Purkinje cell (primary cell): ENCODE results near the gene DCAF11. TPM values are rescaled to one million over a fixed set of nuclear protein-coding genes. Genes with fewer than 3 reads are reported as not detected.

ENCODE experiments used
- polyA plus RNA-seq: library from polyadenylated mRNA; unstranded; fragments of >200 nt; fragmentation: Nextera tagmentation; gene quantifications from 2 replicates; pipeline ENCODE4 v1.2.1, GENCODE V29; 2014

DCAF11 gene
- polyA plus RNA-seq = 9.2 and 10.2 TPM in 2 replicates

GRCh38 chr14:24114532-24115421 lies at the start of gene DCAF11, which contains the start of gene NRL:
DCAF11 (plus strand) TSS chr14:24114777; CDS start chr14:24115595, 818 bp downstream.
NRL (minus strand) TSS chr14:24114949; CDS start chr14:24082848, 32,101 bp downstream.

GRCh38 chr14:24071144-24071697 lies 43.4 kb upstream of the DCAF11 start, which contains the start of gene CPNE6:
CPNE6 (plus strand) TSS chr14:24071562; CDS start chr14:24072937, 1,375 bp downstream.

DNA sequence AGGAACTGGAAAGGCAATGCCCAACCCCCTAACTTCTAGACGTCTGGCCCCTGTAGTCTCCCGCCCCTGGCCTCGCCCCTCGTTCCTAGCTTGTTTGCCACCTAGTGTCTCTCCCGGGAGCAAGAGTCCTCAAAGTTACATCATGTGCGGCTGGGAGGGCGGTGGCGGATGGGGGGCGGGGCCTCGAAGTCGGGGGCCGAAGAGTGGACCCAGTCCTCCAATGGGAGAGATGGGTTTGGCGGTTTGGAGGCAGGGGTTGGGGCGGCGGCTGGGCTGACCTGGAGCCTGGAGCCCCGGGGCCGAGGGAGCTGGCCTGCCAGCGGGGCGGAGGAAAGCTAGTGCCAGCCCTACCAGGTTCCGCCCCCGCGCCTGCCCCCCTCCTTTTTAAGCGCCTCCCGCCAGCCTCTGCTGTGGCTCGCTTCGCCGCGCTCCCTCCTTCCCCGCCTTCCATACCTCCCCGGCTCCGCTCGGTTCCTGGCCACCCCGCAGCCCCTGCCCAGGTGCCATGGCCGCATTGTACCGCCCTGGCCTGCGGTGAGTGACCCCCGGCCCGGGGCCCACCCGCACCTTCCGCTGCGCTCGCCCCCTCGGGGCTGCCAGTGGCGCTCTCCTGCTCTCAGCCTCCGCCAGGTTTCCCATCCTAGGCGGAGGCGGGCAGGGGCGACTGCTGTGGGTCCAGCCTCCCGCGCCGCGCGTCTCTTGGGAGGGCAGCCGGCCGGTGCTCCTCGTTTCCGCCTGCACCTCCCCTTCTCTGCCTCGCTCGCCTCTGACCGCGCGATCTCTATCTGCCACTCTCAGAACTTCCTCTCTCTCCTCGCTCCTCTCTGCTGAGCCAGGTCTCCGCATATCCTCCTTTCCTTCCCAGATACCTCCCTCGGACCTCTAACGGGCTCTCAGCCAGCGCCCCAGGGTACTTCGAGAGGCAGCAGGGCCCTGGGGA lies 20.4 kb upstream of the DCAF11 start, which contains the start of gene PCK2:
Gene PCK2, plus strand, starts transcription at position 411 of the 940 bp plus-strand sequence. Its CDS starts 95 bp downstream, at position 506.

GRCh38 chr14:24130380-24130716 lies 15.8 kb downstream of the DCAF11 start, which contains the start of gene FITM1:
FITM1 (plus strand) TSS chr14:24130659; CDS start chr14:24131564, 905 bp downstream.

DNA sequence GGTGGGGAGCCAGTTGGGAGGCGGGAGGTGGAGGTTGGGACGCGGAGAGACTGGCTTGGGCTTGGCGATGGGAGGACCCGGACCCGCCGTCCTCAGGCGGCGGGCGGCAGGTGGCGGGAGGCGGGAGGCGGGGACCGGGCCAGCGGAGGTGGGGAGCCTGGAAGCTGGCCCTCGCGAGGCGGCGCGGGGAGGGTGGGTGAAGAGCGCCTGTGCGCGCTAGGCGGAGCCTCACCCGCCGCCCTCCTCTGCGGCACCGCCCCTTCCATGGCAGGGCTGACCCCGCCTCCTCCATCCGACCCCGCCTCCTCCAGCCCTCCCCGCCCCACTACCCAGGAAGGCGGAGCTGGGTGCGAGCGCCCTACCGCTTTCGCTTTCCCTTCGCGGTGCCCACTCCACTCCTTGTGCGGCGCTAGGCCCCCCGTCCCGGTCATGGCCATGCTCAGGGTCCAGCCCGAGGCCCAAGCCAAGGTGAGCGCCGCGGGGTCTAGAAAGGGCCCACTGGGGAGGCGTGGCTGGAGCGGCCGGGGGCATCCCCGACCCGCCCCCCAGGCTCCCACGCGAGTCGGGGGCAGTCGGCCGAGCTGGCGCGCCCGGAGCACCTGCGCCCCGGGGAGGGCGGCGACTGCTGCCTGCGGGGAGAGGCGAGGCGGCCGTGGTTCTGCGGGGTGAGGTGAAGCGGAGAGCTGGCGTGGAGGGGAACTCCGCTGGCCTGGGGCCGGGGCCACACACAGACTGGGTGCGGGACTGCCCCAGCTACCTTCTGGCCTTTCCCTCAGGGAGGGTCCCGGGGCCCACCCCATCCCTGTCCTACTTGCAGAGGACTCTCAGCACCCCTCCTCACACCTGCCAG lies 21.5 kb downstream of the DCAF11 start, which contains the start of gene PSME1:
Gene PSME1, plus strand, starts transcription at position 361 of the 850 bp plus-strand sequence. Its CDS starts 69 bp downstream, at position 430.

DNA sequence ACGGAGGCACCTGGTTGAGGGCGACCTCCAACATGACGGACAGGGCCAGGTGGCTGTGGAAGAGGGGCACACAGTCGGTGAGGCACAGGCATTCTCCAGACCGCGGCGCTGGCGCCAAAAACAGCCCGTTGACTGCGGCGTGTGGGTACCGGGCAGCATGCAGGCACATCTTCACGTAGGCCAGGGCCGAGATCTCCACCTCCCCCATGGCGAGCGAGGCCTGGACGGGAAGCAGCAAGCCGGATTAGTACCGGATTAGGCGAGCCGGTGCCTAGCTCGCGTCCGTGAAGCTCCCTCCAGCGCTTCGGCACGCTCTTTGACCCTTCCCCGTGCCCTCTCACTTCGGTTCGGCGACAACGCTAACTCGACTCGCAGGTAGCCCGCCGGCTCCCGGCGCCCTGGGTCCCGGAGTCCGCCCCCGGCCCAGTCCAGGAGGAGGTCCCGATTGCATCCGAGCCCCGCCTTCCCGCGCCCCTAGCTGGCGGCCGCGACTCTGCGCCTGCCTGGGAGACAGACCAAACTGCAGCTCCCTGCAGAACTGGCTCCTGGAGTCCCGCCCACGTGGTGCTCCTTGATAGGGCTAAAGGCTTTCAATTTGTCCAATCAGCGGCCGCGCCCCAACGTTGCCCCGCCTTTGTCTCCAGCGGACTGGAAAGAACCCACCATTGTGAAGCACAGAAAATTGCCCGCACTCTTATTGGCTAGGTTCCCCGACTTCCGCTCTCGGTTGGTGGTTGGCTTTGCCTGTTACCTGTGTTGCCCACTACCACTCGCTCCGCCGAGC lies 26.7 kb downstream of the DCAF11 start, which contains the start of gene EMC9:
Gene EMC9, minus strand, starts transcription at position 495 of the 784 bp plus-strand sequence. Its CDS starts 287 bp downstream, at position 208.

DNA sequence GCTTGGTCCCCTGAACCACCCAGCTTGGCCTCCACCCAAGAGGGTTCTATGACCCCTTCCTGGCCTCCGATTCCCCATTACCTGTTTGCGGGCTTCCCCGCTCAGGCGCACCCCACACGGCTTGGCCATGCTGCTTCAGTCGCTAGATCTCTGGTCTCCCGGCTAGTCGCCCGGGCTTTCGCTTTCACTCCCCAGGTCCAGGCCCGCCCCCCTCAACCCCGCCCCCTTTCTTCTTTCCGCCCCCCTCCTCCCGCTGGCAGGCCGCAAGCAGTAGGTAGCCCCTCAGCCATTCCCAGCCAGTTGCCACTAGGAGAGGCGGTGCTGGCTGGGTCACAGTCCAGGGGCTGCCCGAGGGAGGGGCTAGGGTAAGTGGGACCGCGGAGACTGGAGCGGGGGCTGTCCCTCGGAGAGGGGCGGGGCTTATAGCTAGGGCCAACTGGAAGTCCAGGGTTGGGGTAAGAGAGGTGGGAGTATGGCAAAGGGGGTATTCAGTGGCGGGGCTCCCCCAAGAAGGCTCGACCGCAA lies 31.9 kb downstream of the DCAF11 start, which contains the start of gene PSME2:
Gene PSME2, minus strand, starts transcription at position 158 of the 525 bp plus-strand sequence. Its CDS starts 29 bp downstream, at position 129.

DNA sequence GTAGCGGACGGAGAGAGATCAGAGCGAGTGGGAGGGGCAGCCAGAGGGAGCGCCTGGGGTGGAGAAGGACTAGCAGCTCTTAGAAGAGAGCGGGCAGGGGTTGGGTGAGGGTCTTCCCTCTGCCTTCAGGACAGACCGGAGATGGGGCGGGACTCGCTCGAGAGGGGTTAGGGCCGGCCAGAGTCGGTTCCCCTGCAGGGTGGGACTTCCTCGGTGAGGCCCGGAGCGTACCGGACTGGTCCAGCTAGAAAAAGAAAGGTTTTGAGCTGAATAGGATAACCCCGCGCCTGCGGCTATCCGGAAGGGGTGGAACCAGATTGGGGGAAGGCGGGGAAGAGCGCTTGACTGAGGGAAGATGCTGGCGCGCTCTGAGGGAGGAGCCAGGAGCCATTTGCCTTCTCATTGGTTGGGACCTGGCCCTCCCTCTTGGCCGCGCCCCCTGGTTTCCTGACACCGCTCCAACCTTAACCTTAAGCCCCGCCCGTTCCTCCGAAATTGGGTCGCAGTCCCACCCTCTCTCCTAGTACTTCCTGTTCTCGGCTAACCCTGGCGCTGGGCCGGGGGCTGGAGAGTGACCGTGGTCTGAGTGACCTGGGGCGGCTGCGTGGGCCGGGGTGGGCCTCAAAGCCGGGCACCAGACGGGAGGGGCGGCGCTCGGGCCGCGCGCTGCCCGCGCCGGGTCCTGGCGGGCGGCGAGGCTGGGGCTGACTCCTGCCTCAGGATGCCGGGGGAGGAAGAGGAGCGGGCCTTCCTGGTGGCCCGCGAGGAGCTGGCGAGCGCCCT lies 32.6 kb downstream of the DCAF11 start, which contains the start of gene RNF31:
Gene RNF31, plus strand, starts transcription at position 521 of the 783 bp plus-strand sequence. Its CDS starts 201 bp downstream, at position 722.

DNA sequence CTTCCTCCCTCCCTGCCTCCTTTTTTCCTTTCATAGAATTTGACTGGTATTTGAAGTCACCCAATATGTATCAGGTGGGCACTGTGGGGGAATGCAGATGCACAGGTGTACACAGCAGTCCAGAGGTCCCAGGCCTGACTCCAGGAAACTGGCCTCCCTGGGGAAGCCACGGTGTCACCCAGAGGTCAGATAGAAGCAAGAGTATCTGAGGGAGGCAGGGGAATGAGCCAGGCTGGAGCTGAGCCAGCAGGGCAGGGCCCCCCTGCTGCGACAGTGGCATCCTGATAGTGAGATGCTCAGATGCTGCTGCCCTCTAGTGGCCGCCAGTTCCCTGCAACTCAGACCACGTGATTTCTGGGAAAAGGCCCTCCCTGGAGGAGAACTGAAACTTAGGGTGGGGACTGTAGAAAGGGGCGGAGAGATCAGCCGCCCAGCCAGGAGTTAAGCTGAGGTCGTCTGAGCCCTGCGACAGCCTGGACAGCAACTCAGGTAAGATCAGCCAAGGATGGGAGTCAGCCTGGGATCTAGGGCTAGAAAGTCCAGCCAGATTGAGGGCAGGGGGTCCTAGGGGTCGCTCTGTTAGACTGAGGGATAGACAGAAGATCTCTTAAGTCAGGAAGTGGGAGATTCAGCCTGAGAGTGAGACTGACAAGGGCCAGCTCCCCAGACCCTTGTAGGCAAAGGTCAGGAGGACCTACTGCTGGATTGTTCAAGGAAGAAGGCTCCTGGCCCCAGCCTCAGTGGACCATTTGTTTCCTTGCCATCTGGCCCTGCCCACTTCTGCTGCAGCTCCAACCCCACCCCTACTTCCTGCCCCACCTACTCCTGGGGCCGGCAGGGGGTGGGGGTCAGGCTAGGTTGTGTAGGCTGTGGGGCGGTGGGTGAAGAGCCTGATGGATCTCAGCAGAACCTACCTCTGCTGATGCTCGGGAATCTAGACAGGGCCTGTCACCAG lies 46.5 kb downstream of the DCAF11 start, which contains the start of gene IRF9:
Gene IRF9, plus strand, starts transcription at position 416 of the 955 bp plus-strand sequence. CDS start 880 bp downstream, outside the sequence.

GRCh38 chr14:24171422-24172260 lies 57.1 kb downstream of the DCAF11 start, which contains the start of gene REC8:
REC8 (plus strand) TSS chr14:24172080; CDS start chr14:24172553, 473 bp downstream.

Other genes starting within 250 kb of the DCAF11 start
- 0.77 and 2.8 TPM in 2 replicates for gene DHRS4, start 161.0 kb upstream of the DCAF11 start, polyA plus RNA-seq
- gene DHRS4L2, start 125.8 kb upstream of the DCAF11 start, polyA plus RNA-seq = 1.9 and 3.5 TPM in 2 replicates
- 0.52 and 1.0 TPM in 2 replicates for gene CARMIL3, start 62.8 kb upstream of the DCAF11 start, polyA plus RNA-seq
- 30.4 and 42.2 TPM in 2 replicates for gene CPNE6, start 43.2 kb upstream of the DCAF11 start, polyA plus RNA-seq
- gene PCK2, start 20.5 kb upstream of the DCAF11 start, polyA plus RNA-seq = 1.2 TPM in 1 of 2 replicates, not detected in the other
- 0.27 TPM in 1 of 2 replicates, not detected in the other for gene NRL, start 172 bp downstream of the DCAF11 start, polyA plus RNA-seq
- not detected in 2 replicates for gene FITM1, start 15.9 kb downstream of the DCAF11 start, polyA plus RNA-seq
- gene PSME1, start 21.4 kb downstream of the DCAF11 start, polyA plus RNA-seq = 104 and 112 TPM in 2 replicates
- gene EMC9, start 26.8 kb downstream of the DCAF11 start, polyA plus RNA-seq = 21.2 and 22.7 TPM in 2 replicates
- 117 and 133 TPM in 2 replicates for gene PSME2, start 31.8 kb downstream of the DCAF11 start, polyA plus RNA-seq
- 15.5 and 28.7 TPM in 2 replicates for gene RNF31, start 32.7 kb downstream of the DCAF11 start, polyA plus RNA-seq
- gene IRF9, start 46.5 kb downstream of the DCAF11 start, polyA plus RNA-seq = 5.3 and 7.2 TPM in 2 replicates
- gene REC8, start 57.3 kb downstream of the DCAF11 start, polyA plus RNA-seq = 6.9 and 12.6 TPM in 2 replicates
- gene IPO4, start 74.0 kb downstream of the DCAF11 start, polyA plus RNA-seq = 11.9 and 14.7 TPM in 2 replicates
- gene TM9SF1, start 80.7 kb downstream of the DCAF11 start, polyA plus RNA-seq = 16.9 and 18.7 TPM in 2 replicates
- not detected in 2 replicates for gene TSSK4, start 90.9 kb downstream of the DCAF11 start, polyA plus RNA-seq
- 36.2 and 56.5 TPM in 2 replicates for gene CHMP4A, start 98.7 kb downstream of the DCAF11 start, polyA plus RNA-seq
- 35.8 and 55.7 TPM in 2 replicates for gene MDP1, start 101.3 kb downstream of the DCAF11 start, polyA plus RNA-seq
- gene NEDD8, start 117.6 kb downstream of the DCAF11 start, polyA plus RNA-seq = 1,309 and 1,370 TPM in 2 replicates
- gene GMPR2, start 118.2 kb downstream of the DCAF11 start, polyA plus RNA-seq = 57.3 and 98.9 TPM in 2 replicates
- 21.3 and 23.5 TPM in 2 replicates for gene TINF2, start 127.8 kb downstream of the DCAF11 start, polyA plus RNA-seq
- gene TGM1, start 148.4 kb downstream of the DCAF11 start, polyA plus RNA-seq = not detected in 2 replicates
- 13.6 and 17.3 TPM in 2 replicates for gene RABGGTA, start 156.8 kb downstream of the DCAF11 start, polyA plus RNA-seq
- 7.7 and 15.5 TPM in 2 replicates for gene DHRS1, start 185.0 kb downstream of the DCAF11 start, polyA plus RNA-seq
- gene NOP9, start 185.1 kb downstream of the DCAF11 start, polyA plus RNA-seq = 3.4 and 5.3 TPM in 2 replicates
- gene CIDEB, start 193.2 kb downstream of the DCAF11 start, polyA plus RNA-seq = 3.6 TPM in 1 of 2 replicates, not detected in the other
- gene LTB4R2, start 195.4 kb downstream of the DCAF11 start, polyA plus RNA-seq = 0.86 TPM in 1 of 2 replicates, not detected in the other
- gene LTB4R, start 196.7 kb downstream of the DCAF11 start, polyA plus RNA-seq = 0.79 and 1.8 TPM in 2 replicates
- gene ADCY4, start 220.3 kb downstream of the DCAF11 start, polyA plus RNA-seq = 0.99 TPM in 1 of 2 replicates, not detected in the other
- not detected in 2 replicates for gene RIPK3, start 225.2 kb downstream of the DCAF11 start, polyA plus RNA-seq